Osteocyte (in vitro differentiated cells): ENCODE data around the gene ACTN4. TPM values are rescaled to one million over a fixed set of nuclear protein-coding genes. Genes with fewer than 3 reads are reported as not detected.

Source experiments
- DNase-seq: peaks from one replicate; pipeline ENCODE4 v3.0.0; 2021; ENCODE audit warnings: mixed read lengths; ENCODE audit not compliant: unreplicated experiment; ENCODE audit errors: extremely low spot score
- H3K27ac Mint-ChIP-seq: one replicate; pipeline ENCODE4 v1.8.0; 2021; ENCODE audit warnings: mild to moderate bottlenecking, mixed read lengths; ENCODE audit not compliant: unreplicated experiment
- H3K27me3 Mint-ChIP-seq: one replicate; pipeline ENCODE4 v1.8.0; 2021; ENCODE audit warnings: mixed read lengths; ENCODE audit not compliant: unreplicated experiment
- H3K36me3 Mint-ChIP-seq: one replicate; pipeline ENCODE4 v1.8.0; 2021; ENCODE audit warnings: mixed read lengths; ENCODE audit not compliant: unreplicated experiment
- H3K4me1 Mint-ChIP-seq: one replicate; pipeline ENCODE4 v1.8.0; 2021; ENCODE audit warnings: mixed read lengths; ENCODE audit not compliant: unreplicated experiment
- H3K4me3 Mint-ChIP-seq: one replicate; pipeline ENCODE4 v1.8.0; 2021; ENCODE audit warnings: mild to moderate bottlenecking, moderate library complexity, mixed read lengths; ENCODE audit not compliant: unreplicated experiment
- H3K9me3 Mint-ChIP-seq: one replicate; pipeline ENCODE4 v1.8.0; 2021; ENCODE audit warnings: mixed read lengths; ENCODE audit not compliant: unreplicated experiment
- total RNA-seq: library from RNA; stranded (reverse); gene quantifications from 2 replicates; pipeline ENCODE4 v1.2.1, GENCODE V29; 2021
- TF ChIP-seq, protein P1 (sequence below): fragments of 200-600 bp; sonication (generic); IDR thresholded peaks from 2 replicates; pipeline ENCODE4 v1.5.0; 2021; ENCODE audit warnings: antibody characterized with exemption, mild to moderate bottlenecking, moderate library complexity

The ACTN4 gene
- total RNA-seq, 1 donor from 2014 or later = 525 TPM

DNA sequence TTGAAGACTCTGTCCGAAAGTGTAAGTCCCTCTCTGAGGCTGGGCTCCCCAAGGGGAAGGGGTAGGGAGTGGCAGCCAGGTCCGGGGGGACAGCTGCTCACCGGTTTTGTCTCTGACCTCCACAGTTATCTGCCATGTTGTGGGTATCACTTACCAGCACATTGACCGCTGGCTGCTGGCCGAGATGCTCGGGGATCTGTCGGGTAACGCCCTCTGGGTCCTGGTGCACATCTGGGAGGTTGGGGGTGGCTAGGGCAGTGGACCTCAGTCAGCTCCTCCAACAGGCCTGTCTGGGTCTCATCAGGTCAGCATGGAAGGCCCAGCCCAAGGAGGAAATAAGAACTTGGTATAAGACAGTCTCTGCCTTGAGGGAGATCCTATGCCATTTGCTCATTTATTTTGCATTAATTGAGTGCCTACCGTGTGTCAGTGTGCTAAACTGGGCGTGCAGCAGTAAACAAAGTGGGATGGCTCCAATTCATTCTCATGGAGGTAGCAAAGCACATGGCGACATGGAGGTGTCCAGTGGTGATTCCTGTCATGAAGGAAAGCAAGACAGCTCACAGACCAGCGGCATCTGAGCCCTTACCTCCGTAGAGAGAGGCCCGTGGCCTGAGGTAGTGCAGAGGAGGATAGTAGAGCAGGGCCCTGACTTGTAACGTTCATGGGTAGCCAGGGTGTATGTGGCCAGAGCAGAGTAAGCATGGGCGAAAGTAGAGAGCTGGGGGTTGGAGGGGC lies 14.8 kb upstream of the ACTN4 start:
- TF ChIP-seq, protein P1, sequence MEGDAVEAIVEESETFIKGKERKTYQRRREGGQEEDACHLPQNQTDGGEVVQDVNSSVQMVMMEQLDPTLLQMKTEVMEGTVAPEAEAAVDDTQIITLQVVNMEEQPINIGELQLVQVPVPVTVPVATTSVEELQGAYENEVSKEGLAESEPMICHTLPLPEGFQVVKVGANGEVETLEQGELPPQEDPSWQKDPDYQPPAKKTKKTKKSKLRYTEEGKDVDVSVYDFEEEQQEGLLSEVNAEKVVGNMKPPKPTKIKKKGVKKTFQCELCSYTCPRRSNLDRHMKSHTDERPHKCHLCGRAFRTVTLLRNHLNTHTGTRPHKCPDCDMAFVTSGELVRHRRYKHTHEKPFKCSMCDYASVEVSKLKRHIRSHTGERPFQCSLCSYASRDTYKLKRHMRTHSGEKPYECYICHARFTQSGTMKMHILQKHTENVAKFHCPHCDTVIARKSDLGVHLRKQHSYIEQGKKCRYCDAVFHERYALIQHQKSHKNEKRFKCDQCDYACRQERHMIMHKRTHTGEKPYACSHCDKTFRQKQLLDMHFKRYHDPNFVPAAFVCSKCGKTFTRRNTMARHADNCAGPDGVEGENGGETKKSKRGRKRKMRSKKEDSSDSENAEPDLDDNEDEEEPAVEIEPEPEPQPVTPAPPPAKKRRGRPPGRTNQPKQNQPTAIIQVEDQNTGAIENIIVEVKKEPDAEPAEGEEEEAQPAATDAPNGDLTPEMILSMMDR = no peak
- H3K4me1 Mint-ChIP-seq = peaks cover 7% of the 10 kb centered on the region
- H3K36me3 Mint-ChIP-seq = peaks cover 27% of the 10 kb centered on the region
- H3K4me3 Mint-ChIP-seq = no peak overlapping the region
- H3K27ac Mint-ChIP-seq = no peak overlapping the region
- no peaks in the 10 kb centered on the region for H3K9me3 Mint-ChIP-seq
- no peak for DNase-seq
- H3K27me3 Mint-ChIP-seq = no peaks in the 10 kb centered on the region

DNA sequence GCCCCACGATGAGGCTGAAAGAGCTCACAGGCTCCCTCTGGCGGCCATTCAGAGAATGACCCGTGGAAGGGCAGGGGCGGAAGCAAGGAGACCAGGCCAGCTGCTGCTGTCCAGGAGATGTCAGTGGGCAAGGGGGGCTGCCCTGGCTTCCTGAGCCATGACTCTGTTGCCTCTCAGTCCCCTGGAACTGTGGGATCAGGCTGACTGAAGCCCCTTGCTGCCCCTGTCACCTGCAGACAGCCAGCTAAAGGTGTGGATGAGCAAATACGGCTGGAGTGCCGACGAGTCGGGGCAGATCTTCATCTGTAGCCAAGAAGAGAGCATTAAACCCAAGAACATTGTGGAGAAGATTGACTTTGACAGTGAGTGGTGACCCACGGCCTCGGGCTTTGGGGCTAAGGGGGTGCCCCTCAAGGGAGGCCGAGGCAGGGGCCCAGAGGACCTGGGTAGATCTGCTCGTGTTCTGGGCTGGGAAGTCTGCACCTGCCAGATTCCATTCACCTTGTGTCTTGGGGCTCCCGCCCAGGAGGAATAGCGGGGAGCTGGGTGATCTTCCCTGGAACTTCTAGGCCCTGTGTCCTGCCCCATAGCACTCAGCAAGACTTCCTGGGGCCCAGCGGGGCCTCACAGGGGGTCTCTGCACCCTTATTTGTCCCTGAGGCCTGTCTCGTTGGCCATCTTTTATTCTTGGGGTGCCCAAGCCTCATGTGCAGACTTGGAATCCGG lies 12.5 kb upstream of the ACTN4 start:
- Mint-ChIP-seq H3K4me3 (no peak overlapping the region), H3K4me1 (peaks cover 7% of the 10 kb centered on the region), H3K9me3 (no peaks in the 10 kb centered on the region), H3K27ac (peak overlapping the region; percentile 74), H3K27me3 (no peaks in the 10 kb centered on the region), H3K36me3 (peaks cover 22% of the 10 kb centered on the region)
- TF ChIP-seq, protein P1 = peak; percentile 97
- DNase-seq = peak; percentile 93

DNA sequence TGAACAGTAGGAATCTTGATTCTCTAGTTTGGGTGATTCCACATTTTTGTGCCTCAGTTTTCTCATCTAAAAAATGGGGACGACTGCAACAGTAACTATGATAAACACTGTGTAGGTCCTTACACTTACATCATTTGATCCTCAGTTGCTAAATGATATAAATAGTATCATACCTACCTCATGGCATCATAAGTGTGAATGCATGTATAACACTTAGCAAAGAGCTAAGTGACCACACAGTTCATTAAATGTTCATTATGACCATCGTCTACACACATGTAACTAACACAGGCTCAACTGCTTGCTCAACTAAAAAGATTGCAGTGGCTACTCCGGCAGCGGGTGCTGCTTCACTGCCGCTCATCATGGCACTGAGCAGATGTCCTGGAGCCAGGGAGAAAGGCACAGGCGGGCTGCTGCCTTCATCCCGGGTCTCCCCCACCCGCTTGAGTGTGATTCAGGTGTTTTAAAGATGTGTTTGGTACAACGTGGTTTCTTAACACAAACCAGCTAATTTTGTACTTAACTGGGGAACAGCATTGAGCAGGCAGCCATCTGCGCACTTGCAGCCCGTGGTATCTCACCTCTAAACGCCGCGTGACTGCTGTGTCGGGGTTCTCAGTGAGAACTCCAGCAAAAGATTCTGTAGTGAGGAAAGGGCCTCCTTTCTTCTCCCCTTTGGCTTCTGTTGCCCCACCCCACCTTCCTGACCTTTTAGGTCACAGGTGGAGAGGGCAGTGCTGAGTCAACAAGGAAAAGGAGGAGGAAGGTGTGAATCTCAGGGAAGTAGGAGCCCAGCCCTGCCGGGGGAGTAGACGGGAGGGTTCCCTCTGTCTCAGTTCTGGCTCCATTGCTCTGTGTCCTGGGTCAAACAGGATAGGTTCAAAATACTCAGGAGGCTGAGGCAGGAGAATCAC lies 11.7 kb upstream of the ACTN4 start:
- Mint-ChIP-seq H3K27me3 (no peaks in the 10 kb centered on the region), H3K36me3 (peaks cover 22% of the 10 kb centered on the region), H3K27ac (no peak overlapping the region), H3K9me3 (no peaks in the 10 kb centered on the region), H3K4me1 (peaks cover 7% of the 10 kb centered on the region), H3K4me3 (no peak overlapping the region)
- no peak for DNase-seq
- TF ChIP-seq, protein P1 = no peak

DNA sequence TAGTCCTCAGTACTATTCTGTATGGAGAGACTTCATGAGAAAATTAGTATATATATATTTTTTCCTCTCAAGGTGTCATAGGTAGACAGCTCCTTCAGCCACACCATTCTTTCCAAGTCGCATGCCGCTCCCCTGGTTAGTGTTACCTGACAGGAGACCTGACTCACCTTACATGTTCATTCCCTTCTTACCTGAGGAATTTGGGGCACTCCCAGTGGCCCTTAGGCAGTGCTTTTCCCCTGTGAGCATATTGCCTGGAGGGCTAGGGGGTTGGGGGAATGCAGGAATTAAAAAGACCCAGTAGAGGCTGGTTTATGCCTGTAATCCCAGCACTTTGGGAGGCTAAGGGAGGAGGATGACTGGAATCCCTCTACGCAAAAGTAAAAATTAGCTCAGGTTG lies 9.0 kb upstream of the ACTN4 start:
- Mint-ChIP-seq H3K4me3 (no peak overlapping the region), H3K9me3 (no peaks in the 10 kb centered on the region), H3K27ac (no peak overlapping the region), H3K4me1 (peaks cover 9% of the 10 kb centered on the region), H3K27me3 (no peaks in the 10 kb centered on the region), H3K36me3 (peaks cover 8% of the 10 kb centered on the region)
- no peak for DNase-seq
- TF ChIP-seq, protein P1 = no peak
